ENCODE results near the gene C6orf118.

Gene C6orf118

GRCh38 chr6:165292657-165293056 is 16.7 kb downstream of the C6orf118 start:
- ATAC-seq (replicated peaks; ENCODE audit: extremely low read depth, poor library complexity, severe bottlenecking) (no peak), DNase-seq (ENCODE audit: low spot score in 2 of 2) (no peak)
- H3K4me3 Mint-ChIP-seq: no peak overlapping the region
- no peaks in the 10 kb centered on the region for H3K4me1 Mint-ChIP-seq
- no peaks in the 10 kb centered on the region for H3K27me3 Mint-ChIP-seq
- H3K9me3 Mint-ChIP-seq: peaks cover 27% of the 10 kb centered on the region
- no peaks in the 10 kb centered on the region for H3K36me3 Mint-ChIP-seq (ENCODE audit: insufficient read depth)
- H3K27ac Mint-ChIP-seq (ENCODE audit: low read depth): no peak overlapping the region

DNA sequence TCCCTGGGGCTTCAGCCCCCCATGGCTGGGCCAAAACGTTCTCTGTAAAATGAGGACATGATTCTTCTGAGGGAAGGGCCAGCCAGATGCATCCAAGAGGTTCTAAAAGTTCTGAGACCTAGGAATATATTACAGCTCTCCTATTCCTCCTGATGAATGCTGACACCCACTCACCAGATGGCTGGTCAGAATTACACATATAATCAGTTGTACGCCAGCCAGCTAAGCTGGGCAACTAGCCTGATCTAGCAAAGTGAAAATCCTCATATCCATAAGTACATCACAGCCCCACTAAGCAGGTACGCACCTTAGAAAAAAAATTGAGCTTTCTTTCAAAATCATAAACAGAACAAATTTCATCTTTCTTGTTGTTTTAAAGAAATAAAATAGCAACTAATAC is 34.8 kb downstream of the C6orf118 start:
- ATAC-seq (replicated peaks; ENCODE audit: extremely low read depth, poor library complexity, severe bottlenecking): no peak
- peaks cover 23% of the 10 kb centered on the region for H3K9me3 Mint-ChIP-seq
- peaks cover 3% of the 10 kb centered on the region for H3K36me3 Mint-ChIP-seq (ENCODE audit: insufficient read depth)
- DNase-seq (ENCODE audit: low spot score in 2 of 2): no peak
- H3K4me3 Mint-ChIP-seq: no peak overlapping the region
- no peaks in the 10 kb centered on the region for H3K27me3 Mint-ChIP-seq
- peaks cover 4% of the 10 kb centered on the region for H3K4me1 Mint-ChIP-seq
- no peak overlapping the region for H3K27ac Mint-ChIP-seq (ENCODE audit: low read depth)

- H3K4me1 Mint-ChIP-seq: peaks cover 4% of the 10 kb centered on the region
- ATAC-seq (replicated peaks; ENCODE audit: extremely low read depth, poor library complexity, severe bottlenecking) (no peak), DNase-seq (ENCODE audit: low spot score in 2 of 2) (no peak)
- H3K27me3 Mint-ChIP-seq: no peaks in the 10 kb centered on the region
- H3K4me3 Mint-ChIP-seq: no peak overlapping the region
- H3K36me3 Mint-ChIP-seq (ENCODE audit: insufficient read depth): peaks cover 3% of the 10 kb centered on the region
- no peak overlapping the region for H3K27ac Mint-ChIP-seq (ENCODE audit: low read depth)
- H3K9me3 Mint-ChIP-seq: peaks cover 22% of the 10 kb centered on the region
Measured at GRCh38 chr6:165272585-165272984, 36.8 kb downstream of the C6orf118 start.

DNA sequence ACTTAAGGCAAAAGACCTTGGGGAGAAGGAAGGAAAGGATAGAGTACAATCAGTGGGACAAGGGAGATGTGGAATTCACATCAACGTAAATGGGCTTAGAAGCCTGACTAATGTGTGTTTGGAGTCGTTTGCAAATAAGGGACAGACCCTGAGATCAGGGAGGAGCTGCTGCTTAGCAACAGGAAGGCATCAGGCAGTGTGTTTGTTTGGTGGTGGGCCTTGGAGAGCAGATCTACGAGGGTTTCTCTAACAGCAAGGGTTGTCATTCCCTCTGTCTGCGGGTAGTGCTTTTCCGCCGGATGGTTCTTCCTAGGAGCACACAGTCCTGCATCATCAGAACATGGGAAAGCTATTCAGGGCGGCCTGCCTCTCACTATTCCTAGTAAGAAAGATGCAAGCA is 40.4 kb downstream of the C6orf118 start:
- H3K27me3 Mint-ChIP-seq: no peaks in the 10 kb centered on the region
- no peaks in the 10 kb centered on the region for H3K4me1 Mint-ChIP-seq
- H3K27ac Mint-ChIP-seq (ENCODE audit: low read depth): no peak overlapping the region
- H3K36me3 Mint-ChIP-seq (ENCODE audit: insufficient read depth): peaks cover 3% of the 10 kb centered on the region
- peaks cover 11% of the 10 kb centered on the region for H3K9me3 Mint-ChIP-seq
- ATAC-seq (replicated peaks; ENCODE audit: extremely low read depth, poor library complexity, severe bottlenecking) (no peak), DNase-seq (ENCODE audit: low spot score in 2 of 2) (no peak)
- H3K4me3 Mint-ChIP-seq: no peak overlapping the region

GRCh38 chr6:165266621-165267020 is 42.8 kb downstream of the C6orf118 start:
- H3K36me3 Mint-ChIP-seq (ENCODE audit: insufficient read depth): no peaks in the 10 kb centered on the region
- ATAC-seq (replicated peaks; ENCODE audit: extremely low read depth, poor library complexity, severe bottlenecking): no peak
- H3K27ac Mint-ChIP-seq (ENCODE audit: low read depth): no peak overlapping the region
- H3K9me3 Mint-ChIP-seq: peaks cover 6% of the 10 kb centered on the region
- no peak for DNase-seq (ENCODE audit: low spot score in 2 of 2)
- no peaks in the 10 kb centered on the region for H3K4me1 Mint-ChIP-seq
- no peak overlapping the region for H3K4me3 Mint-ChIP-seq
- no peaks in the 10 kb centered on the region for H3K27me3 Mint-ChIP-seq

DNA sequence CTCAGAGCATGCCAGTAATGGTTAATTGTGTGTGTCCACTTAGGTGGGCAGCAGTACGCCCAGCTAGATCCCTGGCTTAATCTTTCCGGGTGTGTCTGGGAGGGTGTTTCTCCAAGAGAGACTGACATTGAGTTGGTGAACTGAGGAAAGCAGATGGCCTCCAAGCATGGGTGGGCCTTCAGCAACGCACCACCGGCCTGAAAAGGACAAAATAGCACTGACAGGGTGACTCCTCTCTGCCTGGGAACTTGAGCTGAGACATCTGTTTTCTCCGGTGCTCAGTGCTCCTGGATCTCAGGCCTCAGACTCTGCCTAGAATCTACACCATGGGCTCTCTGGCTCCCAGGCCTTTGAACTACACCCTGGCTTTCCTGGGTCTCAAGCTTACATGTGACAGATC is 43.2 kb downstream of the C6orf118 start:
- DNase-seq (ENCODE audit: low spot score in 2 of 2): no peak
- no peaks in the 10 kb centered on the region for H3K36me3 Mint-ChIP-seq (ENCODE audit: insufficient read depth)
- peaks cover 6% of the 10 kb centered on the region for H3K9me3 Mint-ChIP-seq

DNA sequence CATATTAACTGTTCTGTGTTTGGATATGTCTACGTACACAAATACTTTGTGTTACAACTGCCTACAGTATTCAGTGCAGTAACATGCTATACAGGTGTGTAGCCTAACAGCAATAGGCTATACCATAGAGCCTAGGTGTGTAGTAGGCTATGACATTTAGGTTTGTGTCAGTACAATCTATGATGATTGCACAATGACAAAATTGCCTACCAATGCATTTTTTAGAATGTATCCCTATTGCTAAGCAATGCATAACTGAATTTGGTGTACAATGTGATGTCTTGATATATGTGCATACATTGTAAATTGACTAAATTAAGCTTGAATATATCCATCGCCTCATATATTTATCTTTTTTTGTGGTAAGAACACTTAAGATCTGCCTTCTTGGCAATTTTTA is 48.9 kb downstream of the C6orf118 start:
- ATAC-seq (replicated peaks; ENCODE audit: extremely low read depth, poor library complexity, severe bottlenecking) (no peak), DNase-seq (ENCODE audit: low spot score in 2 of 2) (no peak)
- Mint-ChIP-seq H3K36me3 (ENCODE audit: insufficient read depth) (no peaks in the 10 kb centered on the region), H3K27me3 (no peaks in the 10 kb centered on the region), H3K4me1 (no peaks in the 10 kb centered on the region), H3K9me3 (peaks cover 21% of the 10 kb centered on the region), H3K27ac (ENCODE audit: low read depth) (no peak overlapping the region), H3K4me3 (no peak overlapping the region)

More for the DNA sequence above, 43.2 kb downstream of the C6orf118 start:
- Mint-ChIP-seq H3K4me1 (no peaks in the 10 kb centered on the region), H3K4me3 (no peak overlapping the region), H3K27ac (ENCODE audit: low read depth) (no peak overlapping the region), H3K27me3 (no peaks in the 10 kb centered on the region)
- no peak for ATAC-seq (replicated peaks; ENCODE audit: extremely low read depth, poor library complexity, severe bottlenecking)

- no peak overlapping the region for H3K27ac Mint-ChIP-seq (ENCODE audit: low read depth)
Measured at GRCh38 chr6:165249808-165250207, 59.6 kb downstream of the C6orf118 start.

GRCh38 chr6:165245701-165246100 is 63.7 kb downstream of the C6orf118 start:
- Mint-ChIP-seq H3K9me3 (peaks cover 18% of the 10 kb centered on the region), H3K36me3 (ENCODE audit: insufficient read depth) (no peaks in the 10 kb centered on the region), H3K27me3 (no peaks in the 10 kb centered on the region), H3K4me3 (no peak overlapping the region), H3K27ac (ENCODE audit: low read depth) (no peak overlapping the region), H3K4me1 (no peaks in the 10 kb centered on the region)
- no peak for ATAC-seq (replicated peaks; ENCODE audit: extremely low read depth, poor library complexity, severe bottlenecking)
- no peak for DNase-seq (ENCODE audit: low spot score in 2 of 2)

More at GRCh38 chr6:165249808-165250207, 59.6 kb downstream of the C6orf118 start:
- no peak overlapping the region for H3K4me3 Mint-ChIP-seq
- DNase-seq (ENCODE audit: low spot score in 2 of 2) (no peak), ATAC-seq (replicated peaks; ENCODE audit: extremely low read depth, poor library complexity, severe bottlenecking) (no peak)
- H3K36me3 Mint-ChIP-seq (ENCODE audit: insufficient read depth): no peaks in the 10 kb centered on the region
- H3K9me3 Mint-ChIP-seq: peaks cover 11% of the 10 kb centered on the region
- H3K27me3 Mint-ChIP-seq: no peaks in the 10 kb centered on the region
- H3K4me1 Mint-ChIP-seq: no peaks in the 10 kb centered on the region

- Mint-ChIP-seq H3K4me3 (no peak overlapping the region), H3K4me1 (no peaks in the 10 kb centered on the region), H3K27me3 (no peaks in the 10 kb centered on the region), H3K36me3 (ENCODE audit: insufficient read depth) (no peaks in the 10 kb centered on the region), H3K27ac (ENCODE audit: low read depth) (no peak overlapping the region), H3K9me3 (peaks cover 18% of the 10 kb centered on the region)
- no peak for DNase-seq (ENCODE audit: low spot score in 2 of 2)
- no peak for ATAC-seq (replicated peaks; ENCODE audit: extremely low read depth, poor library complexity, severe bottlenecking)
Measured at GRCh38 chr6:165245287-165245686, 64.1 kb downstream of the C6orf118 start.

GRCh38 chr6:165244524-165245247 is 64.7 kb downstream of the C6orf118 start:
- H3K4me3 Mint-ChIP-seq: no peak overlapping the region
- DNase-seq (ENCODE audit: low spot score in 2 of 2): no peak
- H3K27ac Mint-ChIP-seq (ENCODE audit: low read depth): no peak overlapping the region
- H3K4me1 Mint-ChIP-seq: no peaks in the 10 kb centered on the region
- no peaks in the 10 kb centered on the region for H3K36me3 Mint-ChIP-seq (ENCODE audit: insufficient read depth)
- no peak for ATAC-seq (replicated peaks; ENCODE audit: extremely low read depth, poor library complexity, severe bottlenecking)
- no peaks in the 10 kb centered on the region for H3K27me3 Mint-ChIP-seq
- peaks cover 20% of the 10 kb centered on the region for H3K9me3 Mint-ChIP-seq

DNA sequence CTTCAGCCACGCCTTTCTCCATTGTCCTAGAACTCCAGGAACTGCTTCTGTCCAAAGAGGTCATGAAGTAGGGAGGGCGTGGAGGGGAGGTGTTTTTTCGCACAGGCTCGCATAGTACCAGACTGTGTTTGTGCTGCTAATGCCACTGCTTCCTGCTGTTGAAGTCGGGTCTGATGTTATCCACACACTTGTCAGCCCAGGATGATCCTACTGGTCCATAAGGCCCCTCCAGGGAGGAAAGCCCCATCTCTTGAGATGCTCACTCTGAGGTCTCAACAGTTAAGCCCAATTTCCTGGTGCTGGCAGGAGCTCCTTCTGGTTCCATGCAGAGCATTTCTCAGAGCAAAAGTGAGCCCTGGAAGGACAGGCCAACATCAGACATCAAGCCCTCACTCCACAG is 65.6 kb downstream of the C6orf118 start:
- Mint-ChIP-seq H3K27me3 (no peaks in the 10 kb centered on the region), H3K36me3 (ENCODE audit: insufficient read depth) (no peaks in the 10 kb centered on the region), H3K9me3 (peaks cover 25% of the 10 kb centered on the region), H3K27ac (ENCODE audit: low read depth) (no peak overlapping the region), H3K4me3 (no peak overlapping the region), H3K4me1 (no peaks in the 10 kb centered on the region)
- DNase-seq (ENCODE audit: low spot score in 2 of 2) (no peak), ATAC-seq (replicated peaks; ENCODE audit: extremely low read depth, poor library complexity, severe bottlenecking) (no peak)

DNA sequence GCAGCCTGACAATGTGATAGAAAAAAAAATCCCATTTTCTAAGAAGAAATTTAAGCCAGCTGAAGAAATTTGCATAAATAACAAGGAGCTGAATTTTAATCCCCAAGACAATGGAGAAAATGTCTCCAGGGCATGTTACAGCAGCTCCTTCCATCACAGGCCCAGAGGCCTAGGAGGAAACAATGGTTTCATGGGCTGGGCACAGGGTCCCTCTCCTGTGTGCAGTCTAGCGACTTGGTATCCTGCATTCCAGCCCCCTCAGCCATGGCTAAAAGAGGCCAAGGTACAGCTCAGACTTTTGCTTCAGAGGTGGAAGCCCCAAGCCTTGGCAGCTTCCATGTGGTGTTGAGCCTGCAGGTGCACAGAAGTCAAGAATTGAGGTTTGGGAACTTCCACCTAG is 73.1 kb downstream of the C6orf118 start:
- peaks cover 17% of the 10 kb centered on the region for H3K9me3 Mint-ChIP-seq
- H3K4me1 Mint-ChIP-seq: no peaks in the 10 kb centered on the region
- no peak for ATAC-seq (replicated peaks; ENCODE audit: extremely low read depth, poor library complexity, severe bottlenecking)
- H3K27me3 Mint-ChIP-seq: no peaks in the 10 kb centered on the region
- no peak overlapping the region for H3K27ac Mint-ChIP-seq (ENCODE audit: low read depth)
- H3K4me3 Mint-ChIP-seq: no peak overlapping the region
- no peaks in the 10 kb centered on the region for H3K36me3 Mint-ChIP-seq (ENCODE audit: insufficient read depth)
- no peak for DNase-seq (ENCODE audit: low spot score in 2 of 2)
